Measurements from ENCODE around the gene ATP9B.

GRCh38 chr18:79121746-79122474, 52.7 kb downstream of the ATP9B start:
- TF ChIP-seq, protein P1, sequence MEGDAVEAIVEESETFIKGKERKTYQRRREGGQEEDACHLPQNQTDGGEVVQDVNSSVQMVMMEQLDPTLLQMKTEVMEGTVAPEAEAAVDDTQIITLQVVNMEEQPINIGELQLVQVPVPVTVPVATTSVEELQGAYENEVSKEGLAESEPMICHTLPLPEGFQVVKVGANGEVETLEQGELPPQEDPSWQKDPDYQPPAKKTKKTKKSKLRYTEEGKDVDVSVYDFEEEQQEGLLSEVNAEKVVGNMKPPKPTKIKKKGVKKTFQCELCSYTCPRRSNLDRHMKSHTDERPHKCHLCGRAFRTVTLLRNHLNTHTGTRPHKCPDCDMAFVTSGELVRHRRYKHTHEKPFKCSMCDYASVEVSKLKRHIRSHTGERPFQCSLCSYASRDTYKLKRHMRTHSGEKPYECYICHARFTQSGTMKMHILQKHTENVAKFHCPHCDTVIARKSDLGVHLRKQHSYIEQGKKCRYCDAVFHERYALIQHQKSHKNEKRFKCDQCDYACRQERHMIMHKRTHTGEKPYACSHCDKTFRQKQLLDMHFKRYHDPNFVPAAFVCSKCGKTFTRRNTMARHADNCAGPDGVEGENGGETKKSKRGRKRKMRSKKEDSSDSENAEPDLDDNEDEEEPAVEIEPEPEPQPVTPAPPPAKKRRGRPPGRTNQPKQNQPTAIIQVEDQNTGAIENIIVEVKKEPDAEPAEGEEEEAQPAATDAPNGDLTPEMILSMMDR (conservative IDR thresholded peaks at IDR 0.05): no peak
- TF ChIP-seq ZFX (IDR thresholded peaks at IDR 0.05): no peak
